B cell (primary cell): ENCODE results near the gene APBA3.

ENCODE experiments used
- EZH2 ChIP-seq: IDR thresholded peaks from 2 replicates; pipeline ENCODE4 v1.6.1; 2012; ENCODE audit warnings: borderline replicate concordance, low read depth, mild to moderate bottlenecking, moderate library complexity, low read length; ENCODE audit not compliant: insufficient read depth, poor library complexity, severe bottlenecking
- TF ChIP-seq, protein P1 (sequence below): fragments of 200-600 bp; IDR thresholded peaks from one replicate; pipeline ENCODE4 v1.8.0; 2022; ENCODE audit warnings: antibody characterized with exemption, mild to moderate bottlenecking

DNA sequence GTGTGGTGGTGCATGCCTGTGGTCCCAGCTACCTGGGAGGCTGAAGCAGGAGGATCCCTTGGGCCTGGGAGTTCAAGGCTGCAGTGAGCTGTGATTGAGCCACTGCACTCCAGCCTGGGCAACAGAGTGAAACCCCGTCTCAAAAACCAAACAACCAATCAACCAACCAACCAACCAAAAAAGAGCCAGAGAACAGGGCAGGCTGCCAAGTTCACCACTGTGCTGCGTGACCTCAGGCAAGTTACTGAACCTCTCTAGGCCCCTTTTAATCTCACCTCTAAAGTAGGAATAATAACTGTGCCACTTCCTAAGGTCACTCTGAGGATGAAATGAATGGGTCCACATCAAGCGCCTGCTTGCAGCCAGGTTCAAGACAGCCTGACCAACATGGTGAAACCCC lies 36.4 kb downstream of the APBA3 start:
- TF ChIP-seq, protein P1, sequence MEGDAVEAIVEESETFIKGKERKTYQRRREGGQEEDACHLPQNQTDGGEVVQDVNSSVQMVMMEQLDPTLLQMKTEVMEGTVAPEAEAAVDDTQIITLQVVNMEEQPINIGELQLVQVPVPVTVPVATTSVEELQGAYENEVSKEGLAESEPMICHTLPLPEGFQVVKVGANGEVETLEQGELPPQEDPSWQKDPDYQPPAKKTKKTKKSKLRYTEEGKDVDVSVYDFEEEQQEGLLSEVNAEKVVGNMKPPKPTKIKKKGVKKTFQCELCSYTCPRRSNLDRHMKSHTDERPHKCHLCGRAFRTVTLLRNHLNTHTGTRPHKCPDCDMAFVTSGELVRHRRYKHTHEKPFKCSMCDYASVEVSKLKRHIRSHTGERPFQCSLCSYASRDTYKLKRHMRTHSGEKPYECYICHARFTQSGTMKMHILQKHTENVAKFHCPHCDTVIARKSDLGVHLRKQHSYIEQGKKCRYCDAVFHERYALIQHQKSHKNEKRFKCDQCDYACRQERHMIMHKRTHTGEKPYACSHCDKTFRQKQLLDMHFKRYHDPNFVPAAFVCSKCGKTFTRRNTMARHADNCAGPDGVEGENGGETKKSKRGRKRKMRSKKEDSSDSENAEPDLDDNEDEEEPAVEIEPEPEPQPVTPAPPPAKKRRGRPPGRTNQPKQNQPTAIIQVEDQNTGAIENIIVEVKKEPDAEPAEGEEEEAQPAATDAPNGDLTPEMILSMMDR: no peak
- no peak for TF ChIP-seq EZH2
